GM21737 (cell line): ENCODE measurements around the gene AHR.

ENCODE experiments used
- ATAC-seq: cut with Tn5 transposase; IDR thresholded peaks from one replicate; pipeline ENCODE4 v1.9.1; 2021; ENCODE audit warnings: mild to moderate bottlenecking, moderate library complexity; ENCODE audit not compliant: unreplicated experiment

AHR gene

DNA sequence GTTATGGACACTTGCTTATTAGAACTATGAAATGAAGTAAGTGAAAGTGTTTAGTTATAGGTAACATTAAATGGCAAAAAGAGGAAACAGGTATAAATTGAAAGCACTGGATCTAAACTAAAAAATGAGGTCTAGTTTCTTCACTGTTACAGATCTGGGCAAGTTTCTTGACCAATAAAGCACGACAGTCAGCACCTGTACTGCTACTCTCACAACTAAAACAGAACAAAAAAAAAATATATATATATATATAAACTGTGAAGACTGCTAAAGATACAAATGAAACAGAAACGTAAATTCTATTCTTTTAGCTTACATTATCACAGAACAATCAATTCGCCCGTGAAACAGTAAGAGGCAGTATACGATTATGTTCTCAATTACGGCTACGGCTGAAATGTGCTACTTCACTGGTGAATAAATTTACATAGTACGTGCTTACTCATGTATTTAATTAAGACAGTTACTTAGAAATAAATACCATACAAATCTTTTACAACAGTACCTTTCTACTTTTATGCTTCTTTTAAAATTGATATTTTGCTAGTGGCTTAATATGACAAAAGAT lies 4.2 kb downstream of the AHR start:
- peak; percentile 29 for ATAC-seq

DNA sequence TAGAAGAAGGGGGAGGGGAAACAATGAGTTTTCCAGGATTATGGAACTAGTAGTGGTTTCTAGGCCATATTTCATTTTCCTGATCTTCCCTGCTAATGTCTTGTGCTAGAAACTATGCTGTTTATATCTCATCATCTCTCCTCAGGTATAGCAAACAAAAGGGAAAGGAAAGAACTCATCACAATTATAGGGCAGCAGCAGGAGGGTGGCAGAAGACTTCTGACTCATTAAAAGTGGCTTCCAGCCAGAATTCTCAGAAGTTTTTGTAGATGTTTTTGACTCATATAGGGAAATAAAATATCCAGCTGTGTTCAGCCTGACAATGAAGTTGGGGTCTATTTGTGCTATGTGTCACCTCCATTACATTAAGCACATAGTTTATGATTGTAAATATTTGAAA lies 6.5 kb downstream of the AHR start:
- no peak for ATAC-seq

DNA sequence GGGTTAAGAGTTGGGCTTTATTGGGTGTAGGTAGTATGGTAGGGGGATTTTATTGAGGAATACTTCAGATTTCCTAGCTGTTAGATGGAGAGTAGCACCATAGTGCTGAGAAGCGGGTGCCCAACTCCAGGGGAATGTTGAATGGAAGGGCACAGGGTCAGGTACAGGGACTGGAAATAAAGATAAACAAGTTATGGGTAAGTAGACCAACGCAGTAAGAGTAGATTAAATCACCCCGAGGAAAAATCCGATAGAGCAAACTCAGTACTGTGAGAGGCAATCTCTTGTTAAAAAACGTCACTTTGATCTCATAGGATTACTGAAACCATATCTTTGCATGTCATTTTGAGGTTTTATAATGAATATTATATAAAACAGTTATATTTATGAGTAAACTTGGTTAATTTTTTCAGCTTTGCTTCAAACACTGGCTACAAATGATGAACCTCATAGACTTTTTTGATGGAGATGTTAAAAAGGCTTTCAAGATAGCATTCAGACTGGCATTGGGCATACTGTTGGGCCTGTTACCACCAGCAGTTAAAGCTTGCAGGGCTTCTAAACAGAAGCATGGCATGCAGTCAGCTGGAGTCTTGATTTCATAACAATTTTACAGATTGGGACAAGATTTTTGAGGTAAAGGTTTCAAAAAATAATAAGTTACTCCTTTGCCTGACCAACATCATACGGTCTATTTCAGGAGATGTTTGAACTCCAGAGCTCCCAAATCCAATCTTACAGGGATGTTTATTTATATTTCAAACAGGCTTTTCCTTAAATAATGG lies 7.1 kb downstream of the AHR start:
- ATAC-seq: no peak

DNA sequence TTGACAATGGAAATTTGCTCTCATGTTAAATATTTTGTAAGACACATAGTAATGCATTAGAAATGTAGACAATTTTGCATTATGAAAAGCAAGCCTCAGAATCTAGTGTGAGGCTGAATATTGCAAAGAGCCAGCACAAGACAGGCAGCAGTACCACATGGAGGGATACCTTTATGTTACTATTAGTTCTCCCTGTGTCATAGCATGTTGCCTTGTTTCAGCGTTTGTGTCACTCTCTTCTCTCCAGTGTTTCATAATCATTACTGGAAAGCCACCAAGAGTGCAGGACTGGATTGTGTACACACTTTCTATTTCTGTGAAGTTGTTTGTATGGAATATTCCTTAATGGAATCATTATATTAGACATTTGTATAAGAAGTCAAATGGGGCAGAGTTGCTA lies 8.5 kb downstream of the AHR start:
- ATAC-seq: no peak

DNA sequence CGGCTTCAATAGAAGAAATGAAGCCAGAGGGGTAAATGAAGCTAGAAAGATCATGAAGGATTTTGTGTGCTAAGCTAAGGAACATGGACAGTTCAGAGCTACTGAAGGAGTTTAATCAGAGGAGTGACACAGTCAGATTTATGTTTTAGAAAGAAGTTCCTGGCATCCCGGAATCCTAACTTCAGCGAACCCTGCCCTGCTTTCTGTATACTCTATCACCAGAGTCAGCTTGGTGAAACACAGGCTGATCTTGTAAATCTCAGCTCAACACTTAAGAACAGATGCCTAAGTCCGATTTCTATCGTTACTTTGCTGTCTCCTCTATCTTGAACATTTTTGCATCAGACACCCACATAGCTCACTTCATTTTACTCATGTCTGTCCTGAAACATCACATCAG lies 9.1 kb downstream of the AHR start:
- ATAC-seq: no peak

DNA sequence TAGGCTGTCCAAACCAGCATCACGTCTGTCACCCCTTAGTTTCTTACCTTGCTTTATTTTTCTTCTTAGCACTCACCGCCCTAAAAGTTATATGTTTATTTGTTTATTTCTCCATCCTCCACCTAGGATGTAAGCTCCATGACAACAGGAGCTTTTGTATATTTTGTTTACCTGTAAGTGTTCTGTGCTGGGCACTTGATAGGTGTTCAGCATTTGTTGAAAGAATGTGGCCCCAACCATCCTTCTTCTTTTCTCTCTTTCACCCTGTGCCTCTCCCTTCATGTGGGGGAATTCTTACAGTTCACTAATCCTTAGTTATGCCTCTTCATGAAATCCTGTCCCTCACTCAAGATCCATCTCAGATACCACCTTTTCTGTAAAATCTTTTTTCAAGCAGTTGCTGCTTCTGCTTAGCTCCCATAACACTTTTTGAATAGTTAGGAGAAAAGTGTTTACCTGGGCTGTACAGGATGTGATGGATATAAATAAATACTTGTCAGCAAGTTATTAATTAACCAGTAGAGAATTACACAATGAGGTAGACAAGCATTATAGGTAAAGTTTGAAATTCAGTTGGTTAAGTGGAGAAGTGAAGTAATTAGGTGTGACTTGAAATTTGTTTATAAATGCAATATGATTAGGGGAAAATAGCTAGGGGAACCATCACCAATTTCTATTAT lies 9.7 kb downstream of the AHR start:
- no peak for ATAC-seq

DNA sequence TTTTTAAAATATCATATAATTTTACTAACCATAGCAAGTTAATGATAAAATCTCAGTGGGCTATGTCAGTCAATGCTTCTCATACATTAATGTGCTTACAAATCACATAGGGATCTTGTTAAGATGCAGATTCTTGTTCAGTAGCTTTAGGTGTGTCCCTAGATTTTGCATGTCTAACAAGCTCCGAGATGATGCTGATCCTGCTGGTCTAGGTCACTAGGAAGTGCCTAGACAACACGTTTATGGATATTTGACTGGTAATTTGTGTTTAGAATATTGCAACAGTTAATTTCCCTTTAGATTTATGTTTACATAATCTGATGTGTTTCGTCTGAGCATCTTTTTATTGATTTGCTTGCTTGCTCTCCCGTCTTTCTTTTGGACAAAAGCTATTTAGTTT lies 12.7 kb downstream of the AHR start:
- ATAC-seq: no peak

DNA sequence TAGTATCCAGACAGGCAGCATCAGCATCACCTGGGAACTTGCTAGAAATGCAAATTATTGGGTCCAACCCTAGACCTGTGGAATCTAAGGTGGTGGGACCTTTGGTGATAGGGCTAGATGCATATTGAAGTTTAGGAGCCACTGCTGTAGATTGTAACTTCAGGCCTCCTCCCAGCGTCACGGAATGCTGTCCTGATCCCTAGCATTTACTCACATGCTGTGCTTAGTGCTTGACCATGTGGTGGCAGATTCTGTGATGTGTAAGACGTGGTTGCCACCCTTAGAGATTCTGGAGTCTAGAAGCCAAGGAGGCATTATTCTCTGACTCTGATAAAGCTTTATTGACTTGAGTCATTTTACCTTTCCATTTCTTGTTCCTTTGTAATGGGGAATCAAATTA lies 13.5 kb downstream of the AHR start:
- ATAC-seq: no peak

DNA sequence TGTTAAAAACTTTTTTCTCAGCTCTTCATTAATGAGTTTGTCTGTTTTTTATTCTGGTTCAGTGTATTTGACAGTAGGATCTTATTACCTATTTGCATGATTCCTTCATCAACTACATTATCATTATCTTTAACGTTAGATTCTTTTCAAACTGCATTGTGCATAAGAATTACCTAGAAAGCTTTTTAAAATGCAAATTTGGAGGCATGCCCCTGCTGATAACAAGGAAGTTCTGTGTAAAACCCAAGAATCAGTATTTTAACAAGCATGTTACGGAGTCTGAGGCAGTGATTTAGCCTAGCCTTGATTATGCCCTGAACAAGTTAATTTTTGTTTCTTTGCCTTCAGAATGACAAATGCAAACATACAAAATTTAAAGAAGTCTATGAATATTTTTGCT lies 14.2 kb downstream of the AHR start:
- ATAC-seq: no peak

DNA sequence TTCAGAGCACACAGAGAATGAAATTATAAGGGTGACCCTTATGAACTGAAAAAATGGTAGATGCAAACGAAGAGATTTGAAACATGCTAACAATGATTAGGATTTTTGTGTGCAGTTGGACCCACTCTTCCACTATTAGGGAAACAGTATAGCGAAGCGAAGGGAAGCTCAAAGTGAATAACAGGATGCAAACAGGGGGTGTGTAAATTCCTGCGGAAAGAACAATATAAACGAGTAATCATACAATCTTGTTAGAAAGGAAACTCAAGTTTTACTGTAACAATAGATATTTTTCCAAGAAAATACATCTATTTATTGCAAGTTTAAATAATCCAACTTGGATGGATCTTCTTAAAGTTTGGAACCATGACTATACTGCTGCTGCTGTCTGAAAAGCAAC lies 14.7 kb downstream of the AHR start:
- ATAC-seq: no peak

DNA sequence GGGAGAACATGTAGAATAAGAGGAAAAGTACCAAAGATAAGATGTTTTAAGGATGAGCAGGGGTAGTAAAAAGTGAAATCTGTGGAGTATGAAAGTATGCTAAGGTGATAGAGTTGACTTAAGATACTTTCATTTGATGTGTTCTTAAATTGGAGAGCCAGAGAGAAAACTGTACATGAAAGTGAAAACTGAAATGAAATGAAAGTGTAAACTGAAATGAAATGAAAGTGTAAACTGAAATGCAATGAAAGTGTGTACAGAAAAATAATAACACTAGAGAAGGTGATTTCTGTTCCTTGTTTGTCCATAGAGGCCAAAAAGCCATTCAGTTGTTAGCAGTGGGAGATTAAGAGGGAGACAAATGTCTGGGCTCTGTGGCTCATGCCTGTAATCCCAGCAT lies 17.5 kb downstream of the AHR start:
- no peak for ATAC-seq

DNA sequence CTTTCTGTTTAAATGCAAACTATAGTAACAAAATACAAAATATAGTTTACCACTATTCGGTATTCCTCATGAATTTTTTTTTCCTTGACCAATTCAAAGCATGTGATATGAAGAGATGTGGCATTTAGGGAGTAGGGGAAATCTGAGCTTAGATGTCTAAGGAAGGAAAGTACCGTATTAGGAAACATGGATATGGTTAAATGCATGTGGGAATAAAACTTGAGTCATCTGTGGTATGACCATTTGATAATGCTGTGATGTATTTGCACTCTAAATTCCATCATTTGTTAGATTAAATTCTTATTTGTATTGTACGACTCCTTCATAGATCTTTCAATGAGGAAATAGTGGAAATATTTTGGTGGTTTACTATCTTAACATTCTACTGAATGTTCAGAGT lies 19.7 kb downstream of the AHR start:
- no peak for ATAC-seq

DNA sequence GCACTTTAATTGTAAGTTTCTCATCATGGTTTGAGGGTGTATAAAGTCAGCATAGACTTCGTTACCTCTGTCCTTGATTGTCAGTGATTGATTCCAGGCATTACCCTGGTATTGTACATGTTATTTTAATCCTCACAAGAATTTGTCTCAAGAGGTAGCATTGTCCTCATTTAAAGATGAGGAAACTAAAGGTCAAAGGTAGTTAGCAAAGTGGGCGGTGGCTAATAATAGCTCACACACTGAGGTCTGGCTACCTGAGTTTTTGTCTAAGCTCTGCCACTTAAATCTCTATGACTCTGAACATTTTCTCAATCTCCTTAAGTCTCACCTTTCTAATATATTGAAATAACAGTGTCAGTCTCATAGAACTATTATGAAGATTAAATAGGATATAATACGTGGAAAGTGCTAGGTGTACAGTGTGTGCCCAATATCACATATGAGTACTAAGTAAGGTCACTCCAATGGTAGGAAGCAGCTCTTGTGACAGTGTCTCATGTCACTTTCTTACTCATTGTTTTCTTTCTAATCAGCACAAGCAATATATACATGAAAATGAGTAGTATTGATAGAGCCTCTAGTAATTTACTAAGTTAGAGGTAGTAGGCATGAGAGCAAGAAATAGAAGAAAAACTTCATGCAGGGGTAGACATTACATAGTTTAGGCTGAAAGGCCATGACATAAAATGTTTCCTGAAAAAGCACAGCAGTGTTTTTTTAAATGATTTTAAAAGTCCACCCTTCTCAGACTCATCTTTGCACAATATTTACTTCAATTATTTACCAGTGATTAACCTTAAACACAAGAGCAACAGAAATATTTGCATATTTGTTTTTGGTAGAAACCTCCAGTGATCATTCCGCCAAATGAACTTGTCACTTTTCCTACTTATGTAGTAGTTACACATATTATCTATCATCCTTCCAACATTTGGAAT lies 21.0 kb downstream of the AHR start:
- no peak for ATAC-seq

DNA sequence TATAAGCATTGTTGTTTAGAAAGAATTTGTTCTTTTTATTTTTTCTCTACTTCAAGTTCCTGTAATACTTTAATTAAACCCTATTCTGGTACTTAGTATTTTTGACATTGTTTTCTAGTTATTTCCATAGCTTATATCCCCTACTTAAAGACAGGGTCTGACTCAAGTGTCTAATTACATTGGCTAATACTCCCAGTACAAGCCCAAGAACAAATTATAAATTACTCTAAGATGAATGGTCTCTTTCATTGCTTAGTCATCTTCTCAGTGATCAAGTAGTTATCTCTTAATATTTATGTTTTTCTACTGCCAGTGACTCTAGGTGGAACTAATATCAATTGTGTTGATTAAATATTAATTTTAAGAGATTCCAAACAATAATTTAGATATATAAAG lies 21.6 kb downstream of the AHR start:
- ATAC-seq: no peak

DNA sequence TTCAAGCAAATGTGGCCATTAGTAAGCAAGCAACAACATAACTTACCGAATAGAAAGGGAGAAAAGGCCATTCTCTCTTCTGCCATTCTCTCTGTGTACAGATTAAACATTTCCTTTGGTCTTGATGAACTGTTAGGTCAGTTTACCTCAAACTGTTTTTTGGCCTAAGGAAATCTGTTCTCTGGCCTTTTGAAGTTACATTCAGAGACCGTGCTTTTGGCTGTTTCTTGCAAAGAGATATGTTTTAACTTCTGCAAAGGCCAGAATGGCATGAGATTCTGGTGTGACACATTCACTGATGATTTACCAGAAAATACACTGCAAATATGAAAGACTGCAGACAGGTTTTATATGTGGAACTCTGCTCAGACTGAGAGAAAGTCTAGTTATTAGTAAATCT lies 22.2 kb downstream of the AHR start:
- no peak for ATAC-seq

DNA sequence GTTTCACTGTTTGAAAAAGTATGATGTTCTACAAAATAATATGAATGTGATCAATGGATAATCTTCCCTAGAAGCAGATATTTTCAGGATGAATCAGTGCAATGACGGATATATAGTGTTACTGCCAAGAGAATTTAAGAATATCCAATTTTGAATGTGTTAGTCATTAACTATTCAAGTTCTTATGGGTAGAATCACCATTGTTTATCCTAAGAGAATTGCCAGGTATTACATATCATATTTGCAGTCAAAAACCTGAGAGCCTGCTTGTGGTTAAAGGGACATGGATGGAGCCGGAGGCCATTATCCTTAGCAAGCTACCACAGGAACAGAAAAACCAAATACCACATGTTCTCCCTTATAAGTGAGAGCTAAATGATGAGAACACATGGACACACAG lies 26.9 kb downstream of the AHR start:
- ATAC-seq: no peak

DNA sequence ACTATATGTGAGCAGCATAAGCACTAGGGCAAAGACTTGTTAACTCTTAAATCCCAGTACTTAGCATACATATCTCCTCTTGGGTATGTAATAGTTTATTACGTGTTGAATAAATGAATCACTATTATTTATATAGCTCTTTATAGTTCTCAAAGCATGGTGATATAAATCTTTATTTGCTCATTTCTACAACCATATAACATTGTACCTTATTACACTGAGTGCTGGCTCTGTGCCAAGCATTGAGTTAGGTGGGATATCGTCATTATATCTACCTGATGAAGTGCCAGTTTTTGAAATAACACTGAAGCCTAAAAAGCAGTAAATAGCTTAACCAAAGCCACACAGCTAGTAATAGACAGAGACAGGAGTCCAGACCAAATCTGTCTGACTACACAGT lies 27.9 kb downstream of the AHR start:
- ATAC-seq: no peak

DNA sequence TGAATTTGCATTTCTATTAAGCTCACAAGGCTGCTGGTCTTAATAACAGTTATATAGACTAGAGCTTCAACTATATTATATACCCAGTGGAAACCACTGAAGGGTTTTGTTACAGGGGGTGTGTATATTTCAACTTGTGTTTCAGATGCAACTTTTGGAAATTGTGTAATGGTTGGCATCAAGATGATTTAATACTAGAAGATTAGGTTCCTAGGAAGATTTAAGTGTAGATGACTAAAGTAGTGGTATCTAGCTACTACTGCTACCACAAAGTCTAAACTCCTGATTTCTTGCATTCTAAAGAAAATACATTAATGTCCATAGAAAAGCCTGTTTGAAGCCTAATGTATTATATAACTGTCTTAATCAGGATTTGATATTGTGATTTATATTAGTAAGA lies 30.2 kb downstream of the AHR start:
- no peak for ATAC-seq

DNA sequence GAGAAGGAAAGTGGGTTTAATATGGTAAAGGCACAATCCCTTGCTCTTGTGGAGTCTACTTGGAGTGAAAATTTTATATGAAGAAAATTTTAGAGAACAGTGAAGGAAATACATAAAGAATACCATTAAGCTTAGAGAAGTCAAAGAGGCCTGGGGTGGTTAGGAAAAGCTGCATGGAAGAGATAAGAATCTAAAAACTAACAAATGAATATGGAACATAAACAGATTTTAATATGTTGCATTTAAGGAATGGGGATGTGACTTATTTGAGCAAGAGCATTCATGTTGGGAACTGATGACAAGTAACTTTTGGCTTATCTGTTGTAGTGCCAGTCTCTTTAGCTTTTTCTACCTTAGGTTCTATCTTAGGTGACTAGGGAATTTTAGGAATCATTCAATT lies 31.0 kb downstream of the AHR start:
- ATAC-seq: no peak

DNA sequence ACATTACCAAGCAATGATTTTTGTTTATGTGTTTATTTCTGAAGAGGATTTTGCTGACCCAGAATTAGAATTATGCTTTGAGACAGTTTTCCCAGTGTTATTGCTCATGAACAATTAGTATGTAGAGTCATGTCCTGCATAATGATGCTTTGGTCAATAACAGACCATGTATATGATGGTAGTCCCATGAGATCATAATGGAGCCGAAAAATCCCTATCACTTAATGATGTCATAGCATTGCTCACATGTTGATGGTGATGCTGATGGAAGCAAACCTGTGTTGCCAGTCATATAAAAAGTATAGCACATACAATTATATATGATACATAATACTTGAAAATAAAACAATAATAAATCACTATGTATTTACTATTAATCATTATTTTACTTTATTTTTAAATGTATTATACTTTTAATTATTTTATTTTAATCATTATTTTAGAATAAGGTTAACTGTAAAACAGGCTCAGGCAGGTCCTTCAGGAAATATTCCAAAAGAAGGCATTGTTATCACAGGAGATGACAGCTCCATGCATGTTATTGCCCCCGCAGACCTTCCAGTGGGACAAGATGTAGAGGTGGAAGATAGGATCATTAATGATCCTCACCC lies 33.5 kb downstream of the AHR start:
- ATAC-seq: no peak

DNA sequence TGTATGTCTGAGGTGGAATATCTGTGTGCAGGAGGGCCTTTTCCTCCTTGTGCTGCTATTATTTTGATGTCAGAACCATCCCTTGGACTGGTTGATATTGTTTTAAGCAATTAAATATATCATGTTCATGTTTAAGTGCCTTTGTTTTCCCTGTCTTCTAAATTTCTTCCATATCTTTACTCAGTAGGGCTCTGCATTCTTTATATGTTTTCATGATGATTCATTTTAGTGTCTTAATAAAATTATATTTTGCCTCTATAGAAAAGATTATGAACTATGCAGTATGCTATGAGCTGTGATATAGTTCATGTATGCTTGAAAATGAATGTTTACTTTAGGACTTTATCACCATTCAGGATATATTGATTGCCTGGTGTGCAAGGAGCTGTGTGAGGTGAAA lies 34.8 kb downstream of the AHR start:
- no peak for ATAC-seq
